Measurements from ENCODE around the gene TRAF3IP1. TPM values are rescaled to one million over a fixed set of nuclear protein-coding genes. Genes with fewer than 3 reads are reported as not detected.

The TRAF3IP1 gene
- total and polyA plus RNA-seq, 2 of the 13 experiments (the other 11 are each of a cell fraction or from before 2014, with no cell fraction given) = 4.1 to 12.9 TPM

DNA sequence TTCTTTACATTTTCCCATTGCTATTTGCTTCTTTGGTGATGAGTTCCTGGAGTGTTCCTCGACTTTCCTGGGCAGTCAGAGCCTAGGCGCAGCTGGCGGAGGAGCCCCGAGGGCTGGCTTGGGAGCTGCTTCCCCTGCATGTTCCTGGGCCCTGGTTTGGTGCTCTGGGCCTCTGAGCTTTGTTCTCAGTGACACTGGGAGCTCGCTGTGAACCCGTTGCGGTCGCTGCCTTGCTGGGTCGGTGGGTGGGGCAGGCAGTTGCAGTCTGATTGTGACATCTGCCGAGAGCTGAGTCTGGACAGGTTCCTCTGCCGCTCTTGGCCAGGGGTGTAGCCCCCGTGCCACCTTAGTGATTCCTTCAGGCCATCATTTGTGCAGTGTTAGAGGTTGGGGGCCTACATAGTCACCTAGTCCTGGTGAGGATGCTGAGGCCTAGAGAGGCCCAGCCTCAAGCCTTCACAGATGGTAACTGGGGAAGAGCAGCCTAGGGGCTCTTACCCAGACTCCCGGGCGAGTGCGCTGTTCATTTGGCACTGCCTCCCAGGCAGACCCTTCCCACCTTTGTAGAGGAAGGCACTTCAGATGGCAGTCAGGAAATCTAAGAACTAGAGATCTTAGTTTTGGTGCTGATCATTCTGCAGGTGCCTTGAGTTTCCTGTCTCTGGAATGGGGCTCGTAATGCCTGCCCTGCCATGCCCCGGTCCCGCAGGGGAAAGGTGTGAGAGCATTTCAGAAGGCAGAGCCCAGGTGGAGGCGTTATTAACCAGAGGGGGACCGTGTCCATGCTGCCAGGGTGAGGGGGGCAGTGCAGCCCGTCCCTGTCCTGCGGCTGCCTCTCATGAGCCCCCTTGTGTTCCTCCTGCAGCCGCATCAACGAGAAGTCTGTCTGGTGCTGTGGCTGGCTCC is 114.8 kb downstream of the TRAF3IP1 start (continued):
- TF ChIP-seq MAZ (IDR thresholded peaks at IDR 0.05; ENCODE audit: borderline replicate concordance, low read depth, low read length) (peak; percentile 54; the same call in 1 of the 2 replicates), MAZ (CRISPR knock-in tag; IDR thresholded peaks at IDR 0.05; ENCODE audit: low read depth) (no peak), PLRG1 (conservative IDR thresholded peaks at IDR 0.05) (no peak), BRCA1 (CRISPR knock-in tag; IDR thresholded peaks at IDR 0.05) (peak; percentile 68; the same call in 1 of the 2 replicates), U2AF1 (optimal IDR thresholded peaks at IDR 0.05; ENCODE audit: low read depth, low read length) (no peak), ZNF230 (CRISPR knock-in tag; IDR thresholded peaks at IDR 0.05) (no peak), TFDP1 (CRISPR knock-in tag; IDR thresholded peaks at IDR 0.05; ENCODE audit: borderline replicate concordance) (no peak), ZSCAN9 (CRISPR knock-in tag; IDR thresholded peaks at IDR 0.05; ENCODE audit: borderline replicate concordance) (no peak), SMYD3 (CRISPR knock-in tag; IDR thresholded peaks at IDR 0.05) (no peak; the same call in 1 of the 2 replicates), PHF5A (CRISPR knock-in tag; IDR thresholded peaks at IDR 0.05; ENCODE audit: low read depth, unreplicated experiment) (no peak), HINFP (CRISPR knock-in tag; IDR thresholded peaks at IDR 0.05; ENCODE audit: low read depth) (no peak), SKI (IDR thresholded peaks at IDR 0.05; ENCODE audit: partially characterized antibody) (peak; percentile 16), ARID3A (IDR thresholded peaks at IDR 0.05; ENCODE audit: low read depth, low read length) (no peak), EED (CRISPR knock-in tag; IDR thresholded peaks at IDR 0.05) (no peak), PPARG (CRISPR knock-in tag; conservative IDR thresholded peaks at IDR 0.05) (no peak), ZNF33B (CRISPR knock-in tag; IDR thresholded peaks at IDR 0.05) (no peak), MXD4 (CRISPR knock-in tag; IDR thresholded peaks at IDR 0.05) (no peak), ZFP36L2 (CRISPR knock-in tag; IDR thresholded peaks at IDR 0.05) (no peak), ZNF44 (CRISPR knock-in tag; IDR thresholded peaks at IDR 0.05) (no peak), GABPB1 (CRISPR knock-in tag; IDR thresholded peaks at IDR 0.05) (peak; percentile 21; the same call in 1 of the 2 replicates), TCF7L2 (IDR thresholded peaks at IDR 0.05; ENCODE audit: low read depth, low read length) (no peak), CEBPB (IDR thresholded peaks at IDR 0.05; ENCODE audit: borderline replicate concordance, low read depth, low read length) (peak; percentile 95), ZNF747 (CRISPR knock-in tag; IDR thresholded peaks at IDR 0.05; ENCODE audit: borderline replicate concordance) (no peak), HNRNPH1 (optimal IDR thresholded peaks at IDR 0.05; ENCODE audit: low read depth, low read length) (no peak)
- TF ChIP-seq, protein P1, sequence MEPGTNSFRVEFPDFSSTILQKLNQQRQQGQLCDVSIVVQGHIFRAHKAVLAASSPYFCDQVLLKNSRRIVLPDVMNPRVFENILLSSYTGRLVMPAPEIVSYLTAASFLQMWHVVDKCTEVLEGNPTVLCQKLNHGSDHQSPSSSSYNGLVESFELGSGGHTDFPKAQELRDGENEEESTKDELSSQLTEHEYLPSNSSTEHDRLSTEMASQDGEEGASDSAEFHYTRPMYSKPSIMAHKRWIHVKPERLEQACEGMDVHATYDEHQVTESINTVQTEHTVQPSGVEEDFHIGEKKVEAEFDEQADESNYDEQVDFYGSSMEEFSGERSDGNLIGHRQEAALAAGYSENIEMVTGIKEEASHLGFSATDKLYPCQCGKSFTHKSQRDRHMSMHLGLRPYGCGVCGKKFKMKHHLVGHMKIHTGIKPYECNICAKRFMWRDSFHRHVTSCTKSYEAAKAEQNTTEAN (CRISPR knock-in tag; conservative IDR thresholded peaks at IDR 0.05) = peak; percentile 49; the same call in 1 of the 2 replicates
